NCI-H69 (cell line): Measurements from ENCODE around the gene NKX1-1.
"Not testable (repeated sequence)": the region's sequence is repeated elsewhere in the genome, so short reads cannot be mapped to it uniquely, and the experiment has no call there.

Experiments used
- DNase-seq: peaks from one replicate; lab custom pipeline; 2025; lab: John Stamatoyannopoulos, UW

NKX1-1 gene

DNA sequence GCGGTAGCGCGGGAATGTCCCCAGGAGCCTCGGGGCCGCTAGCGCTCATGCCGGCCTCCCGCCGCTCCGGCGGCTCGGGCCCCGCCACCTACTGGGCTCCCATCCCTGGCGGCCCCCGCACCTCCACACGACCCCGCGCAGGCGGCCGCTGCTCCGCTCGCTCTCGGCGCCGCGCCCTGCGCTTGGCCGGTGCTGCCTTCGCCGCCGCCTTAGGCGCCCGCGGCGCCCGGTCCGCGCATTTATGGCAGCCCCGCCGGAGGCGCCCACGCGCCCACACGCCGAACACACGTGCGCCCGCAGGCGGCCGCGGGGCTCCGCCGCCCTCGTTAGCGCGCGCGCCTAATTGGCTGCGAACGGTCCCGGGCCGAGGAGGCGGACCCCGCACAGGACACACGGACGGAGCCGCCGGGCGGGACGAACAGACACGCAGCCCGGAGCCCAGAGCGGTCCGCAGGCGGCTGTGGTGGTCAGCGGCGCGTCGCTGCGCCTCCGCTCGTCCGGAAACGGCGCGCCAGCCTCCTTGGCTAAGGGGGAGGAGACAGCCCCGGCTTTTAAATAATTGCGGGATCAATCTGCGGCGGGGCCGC, at the start of gene NKX1-1:
Gene NKX1-1 (minus strand): TSS at position 49 of the 587 bp plus-strand sequence. CDS start 0 bp downstream, at position 49.
- DNase-seq = no peak

DNA sequence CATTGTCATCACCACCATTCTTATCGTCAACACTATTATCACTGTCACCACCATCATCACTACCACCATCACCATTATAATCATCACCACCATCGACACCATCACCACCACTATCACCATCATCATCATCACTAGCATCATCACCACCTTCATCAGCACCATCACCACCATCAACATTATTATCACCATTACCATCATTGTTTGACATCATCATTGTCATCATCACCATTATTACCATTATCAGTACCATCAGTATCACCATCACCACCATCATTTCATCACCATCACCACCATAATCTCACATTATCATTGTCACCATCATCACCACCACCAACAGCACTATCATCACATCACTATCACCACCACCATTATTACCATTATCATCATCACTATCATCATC, 47.5 kb upstream of the NKX1-1 start:
- no peak for DNase-seq

DNA sequence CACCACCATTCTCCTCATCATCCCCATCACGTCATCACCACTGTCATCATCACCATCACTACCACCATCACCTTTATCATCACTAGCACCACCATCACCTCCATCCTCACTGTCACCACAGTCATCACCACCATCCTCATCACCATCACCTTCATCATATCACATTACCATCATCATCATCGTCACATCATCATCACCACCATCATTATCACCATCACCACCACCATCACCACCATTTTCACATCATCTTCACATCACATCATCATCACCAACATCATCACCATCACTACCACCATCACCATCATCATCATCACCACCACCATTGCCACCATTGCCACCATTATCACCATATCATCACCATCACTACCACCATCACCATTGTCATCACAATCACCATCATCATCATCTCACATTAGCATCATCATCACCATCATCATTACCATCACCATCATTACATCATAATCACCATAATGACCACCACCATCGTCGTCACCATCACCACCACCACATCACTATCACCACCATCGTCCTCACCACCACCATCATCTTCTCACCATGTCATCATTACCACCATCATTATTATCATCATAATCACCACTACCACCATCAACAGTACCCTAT, 46.3 kb upstream of the NKX1-1 start:
- no peak for DNase-seq

GRCh38 chr4:1451752-1452122, 45.5 kb upstream of the NKX1-1 start:
- DNase-seq = no peak

- DNase-seq = no peak
These were observed 45.0 kb upstream of the NKX1-1 start for GRCh38 chr4:1451106-1451751.

DNA sequence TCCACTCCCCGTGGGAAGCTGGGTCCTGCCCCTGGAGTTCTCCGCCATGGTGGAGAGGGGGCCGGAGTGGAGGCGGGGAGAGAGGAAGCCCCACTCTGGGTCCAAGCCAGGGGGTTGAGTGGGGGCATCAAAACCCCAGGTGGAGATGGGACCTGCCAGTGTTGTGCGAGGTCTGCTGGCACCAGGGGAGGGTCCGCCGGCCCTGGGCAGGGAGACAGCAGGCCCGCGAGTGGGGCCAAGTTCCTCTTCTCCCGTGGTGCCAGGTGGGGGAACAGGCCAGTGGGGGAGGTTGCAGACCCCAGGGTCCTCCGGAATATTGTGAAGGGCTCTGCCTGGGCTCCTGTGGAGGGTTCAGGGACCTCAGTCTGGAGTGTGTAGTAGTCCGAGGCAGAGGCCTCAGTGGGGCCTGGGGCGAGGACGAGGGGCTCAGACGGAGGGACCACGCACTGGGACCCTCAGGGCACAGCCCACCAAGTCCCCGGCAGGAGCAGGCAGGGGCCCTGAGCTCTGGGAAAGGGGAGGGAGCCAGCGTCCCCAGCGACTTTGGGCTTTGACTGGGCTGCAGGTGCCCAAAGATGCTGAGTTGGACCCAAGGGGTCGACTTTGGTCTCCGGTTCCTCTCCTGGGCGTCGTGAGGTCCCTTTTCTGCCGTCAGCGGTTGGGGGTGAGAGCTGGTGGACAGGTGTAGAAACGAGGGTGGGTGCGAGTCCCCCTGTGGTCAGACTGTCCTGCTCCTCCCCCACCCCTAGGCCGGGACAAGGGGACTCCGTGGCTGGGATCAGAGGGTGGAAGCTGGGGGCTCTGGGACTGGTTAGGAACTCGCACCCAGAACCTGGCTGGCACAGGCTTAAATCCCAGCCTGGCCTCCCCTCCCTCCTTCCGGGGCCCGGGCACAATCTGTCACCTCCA, 43.8 kb upstream of the NKX1-1 start:
- DNase-seq = no peak

DNA sequence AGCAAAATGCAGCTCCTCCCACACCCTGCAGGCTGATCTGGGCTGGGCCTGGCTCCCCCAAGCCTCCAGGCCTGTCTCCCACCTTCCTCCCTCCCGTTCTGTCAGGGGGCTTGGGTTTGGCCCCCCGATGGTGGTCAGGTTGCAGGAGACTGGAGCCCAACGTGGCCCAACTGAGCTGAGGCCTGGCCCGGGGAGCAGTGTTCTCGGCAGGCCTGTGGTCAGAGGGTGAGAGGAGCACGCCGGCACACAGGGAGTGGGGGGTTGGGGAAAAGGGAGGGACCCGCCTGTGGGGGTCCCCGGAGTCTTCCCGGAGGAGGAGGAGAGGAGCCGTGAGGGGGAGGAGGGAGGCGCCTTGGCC, 43.2 kb upstream of the NKX1-1 start:
- no peak for DNase-seq

GRCh38 chr4:1448589-1449420, 42.6 kb upstream of the NKX1-1 start:
- DNase-seq = no peak

DNA sequence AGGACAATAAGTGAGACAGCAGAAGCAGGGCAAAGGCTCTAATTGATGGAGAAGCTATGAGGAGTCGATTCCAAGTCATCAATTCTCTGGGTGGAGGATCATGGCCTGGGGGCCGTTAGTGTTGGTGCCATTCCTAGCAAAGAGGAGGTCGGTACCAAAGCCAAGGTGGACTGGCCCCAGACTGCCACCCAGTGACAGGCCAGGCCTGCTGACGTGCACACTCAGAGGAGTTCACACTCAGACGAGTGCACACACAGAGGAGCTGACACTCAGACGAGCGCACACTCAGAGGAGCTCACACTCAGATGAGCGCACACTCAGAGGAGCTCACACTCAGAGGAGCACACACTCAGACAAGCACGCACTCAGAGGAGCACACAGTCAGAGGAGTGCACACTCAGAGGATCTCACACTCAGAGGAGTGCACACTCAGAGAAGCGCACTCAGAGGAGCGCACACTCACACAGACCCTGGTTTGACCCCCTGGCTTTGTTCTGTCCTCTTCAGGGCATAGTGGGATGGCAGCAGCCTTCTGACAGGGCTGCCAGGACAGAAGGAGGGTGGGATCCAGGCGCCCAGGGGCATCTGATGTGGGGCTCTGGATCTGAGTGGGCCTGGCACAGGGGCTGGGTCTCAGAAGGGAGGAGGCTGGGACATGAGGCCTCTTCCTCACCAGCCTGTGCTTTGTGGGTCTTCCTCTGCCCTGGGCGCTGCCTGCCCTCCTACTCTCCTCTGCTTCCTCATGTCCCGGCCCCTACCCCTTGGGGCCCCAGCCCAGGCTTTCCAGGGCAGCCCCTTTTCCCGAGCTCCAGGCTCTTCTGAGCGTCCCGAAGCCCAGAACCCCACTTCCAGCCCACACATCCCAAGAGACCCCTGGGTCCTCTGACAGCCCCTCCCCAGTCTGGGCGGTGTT, 41.7 kb upstream of the NKX1-1 start:
- no peak for DNase-seq

DNA sequence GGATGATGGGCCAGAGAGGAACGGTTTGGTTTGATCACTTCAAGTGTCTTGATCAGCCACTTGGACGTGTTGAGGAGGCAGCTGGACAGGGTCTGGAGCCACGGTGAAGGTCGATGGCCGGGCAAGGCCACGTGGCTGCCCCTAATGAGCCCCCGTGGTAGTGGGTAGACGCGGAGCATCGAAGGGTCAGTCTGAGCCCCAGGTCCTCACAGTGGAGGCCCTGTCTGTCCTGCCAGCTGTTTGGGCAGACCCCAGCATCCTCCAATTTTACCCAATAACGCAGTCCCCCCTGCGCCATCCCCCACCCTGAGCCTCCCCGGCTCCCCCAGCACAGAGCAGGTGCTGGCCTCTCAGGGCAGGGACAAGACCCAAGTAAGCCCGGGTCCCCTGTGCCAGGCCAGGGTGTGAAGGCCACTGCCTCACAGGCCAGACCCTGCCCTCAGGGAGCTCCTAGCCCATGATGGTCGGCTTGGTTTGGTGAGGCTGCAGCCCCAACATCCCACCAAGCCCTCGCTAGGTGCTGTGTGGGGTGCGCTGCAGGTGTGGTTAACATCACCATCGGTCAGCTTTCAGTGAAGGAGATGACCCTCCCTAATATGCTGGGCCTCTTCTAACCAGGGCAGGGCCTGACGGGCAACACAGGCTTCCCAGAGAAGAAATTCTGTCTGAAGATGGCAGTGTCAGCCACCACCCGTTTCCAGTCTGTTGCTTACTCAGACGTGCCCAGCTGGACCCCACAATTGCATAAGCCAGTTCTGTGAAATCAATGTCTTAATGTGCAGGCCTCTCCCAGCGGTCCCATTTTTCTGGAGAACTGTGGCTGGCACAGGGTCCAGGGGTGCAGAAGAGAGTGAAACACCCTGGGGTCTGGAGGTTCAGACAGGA, 40.5 kb upstream of the NKX1-1 start:
- DNase-seq = no peak

DNA sequence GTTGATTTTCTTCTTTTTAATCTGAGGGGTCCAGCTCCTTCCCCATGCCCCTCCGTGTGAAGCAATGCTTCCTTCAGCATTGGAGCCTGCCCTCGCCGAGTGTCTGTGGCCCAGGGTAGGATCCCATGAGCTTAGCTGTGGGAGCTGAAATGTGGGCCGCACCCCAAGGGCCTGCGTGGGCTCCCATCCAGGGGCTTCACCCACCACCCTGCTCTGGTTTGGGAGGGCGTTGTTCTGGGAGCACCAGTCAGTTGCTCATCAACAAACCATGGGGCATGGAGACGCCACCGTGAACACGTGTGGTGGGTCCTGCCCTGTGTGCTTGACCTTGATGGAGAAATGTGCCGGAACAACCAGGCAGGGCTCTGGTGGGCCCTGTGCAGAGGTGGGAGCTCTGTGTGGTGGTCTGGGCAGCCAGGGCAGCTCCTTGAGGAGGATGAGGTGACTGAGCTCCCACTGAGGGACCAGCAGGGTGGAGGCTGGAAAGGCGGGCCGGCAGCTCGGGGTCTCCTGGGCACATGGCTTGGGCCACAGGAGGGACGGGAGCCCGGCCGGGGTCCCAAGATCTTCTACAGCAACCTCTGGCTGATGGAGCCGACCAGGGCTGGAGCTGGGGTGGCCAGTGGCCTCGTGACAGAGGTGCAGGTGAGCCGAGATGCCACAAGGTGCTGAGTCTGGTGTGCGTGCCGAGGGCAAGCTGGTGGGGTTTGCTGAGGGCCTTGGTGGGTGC, 39.6 kb upstream of the NKX1-1 start:
- DNase-seq = no peak

- DNase-seq = not testable (repeated sequence)
These were observed 37.5 kb upstream of the NKX1-1 start for GRCh38 chr4:1443688-1444172.

- DNase-seq = no peak
These were observed 20.8 kb upstream of the NKX1-1 start for GRCh38 chr4:1427010-1427409.

DNA sequence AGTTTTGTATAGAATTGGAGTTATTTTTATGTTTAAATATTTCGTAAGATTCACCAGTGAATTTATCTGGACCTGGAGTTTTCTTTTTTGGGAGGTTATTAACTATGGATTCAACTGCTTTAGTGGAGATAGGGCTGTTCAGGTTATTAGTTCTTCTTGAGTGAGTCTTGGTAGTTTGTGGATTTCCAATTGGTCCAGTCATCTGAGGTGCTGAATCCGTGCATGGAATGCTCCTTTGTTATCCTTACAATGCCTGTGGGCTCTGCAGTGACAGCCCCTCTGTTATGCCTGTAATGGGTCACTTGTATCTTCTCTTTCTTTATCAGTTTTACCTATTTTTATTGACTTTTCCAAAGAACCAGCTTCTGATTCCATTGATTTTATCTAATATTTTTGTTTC, 15.4 kb upstream of the NKX1-1 start:
- DNase-seq = no peak

DNA sequence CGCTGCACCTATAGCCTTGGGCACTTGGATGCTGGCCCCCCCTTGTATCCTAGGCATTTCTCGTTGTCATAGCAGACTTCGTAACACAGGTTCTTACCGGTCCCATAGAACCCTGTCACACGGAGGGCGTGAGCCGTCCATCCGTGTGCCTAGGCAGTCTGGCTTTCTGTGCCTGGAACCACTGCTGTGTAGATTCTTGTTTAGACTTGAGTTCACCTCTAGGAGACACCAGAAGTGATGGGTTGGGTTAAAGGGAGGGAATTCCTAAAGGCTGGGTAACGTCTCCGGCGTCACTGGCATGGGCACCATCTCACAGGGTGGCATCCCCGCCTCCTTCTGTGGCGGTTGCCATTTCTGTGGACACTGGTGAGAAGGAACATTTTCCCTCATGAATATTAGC, 13.5 kb upstream of the NKX1-1 start:
- no peak for DNase-seq

- DNase-seq = no peak
These were observed 12.4 kb upstream of the NKX1-1 start for GRCh38 chr4:1418494-1419285.

DNA sequence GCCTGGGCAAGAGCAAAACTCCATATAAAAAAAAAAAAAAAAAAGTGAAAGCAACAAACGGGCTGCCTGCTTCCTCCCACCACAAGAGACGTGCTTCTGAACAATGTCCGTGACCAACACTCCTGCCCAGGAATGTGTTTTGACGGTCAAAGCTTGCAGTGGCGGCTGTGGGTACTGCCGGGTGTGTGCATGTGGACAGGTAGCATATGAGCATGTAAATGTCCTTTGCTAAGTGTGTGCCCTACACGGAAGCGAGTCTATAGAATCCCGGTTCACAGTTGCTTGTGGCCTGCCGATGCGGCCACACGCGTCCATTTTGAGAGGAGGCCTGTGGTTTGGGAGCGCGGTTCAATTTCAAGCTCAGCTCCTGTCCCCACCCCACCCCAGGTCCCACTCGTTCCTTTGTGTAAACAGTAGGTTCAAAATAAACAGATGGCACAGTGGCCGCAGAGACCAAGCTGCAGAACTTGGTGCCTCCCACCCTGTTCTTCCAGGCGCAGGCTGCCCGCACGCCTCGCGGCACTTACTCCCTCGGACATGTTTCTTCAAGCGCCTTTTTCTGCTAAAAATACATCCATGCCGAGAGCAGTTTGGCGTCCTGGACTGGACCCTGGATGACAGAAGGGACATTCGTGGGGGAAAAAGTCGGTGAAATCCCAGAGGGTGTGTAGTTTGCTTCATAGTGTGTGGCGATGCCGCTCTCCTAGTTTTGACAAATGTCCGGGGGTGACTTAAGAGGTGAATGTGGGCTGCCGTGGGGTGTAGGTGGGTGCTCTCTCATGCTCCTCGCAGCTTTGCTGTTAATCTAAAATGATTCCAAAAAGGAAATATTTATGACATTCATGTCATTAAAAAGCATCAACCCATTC, 11.5 kb upstream of the NKX1-1 start:
- DNase-seq = no peak
